Measurements from ENCODE around the gene HOXC10. TPM values are rescaled to one million over a fixed set of nuclear protein-coding genes. Genes with fewer than 3 reads are reported as not detected.

Gene HOXC10
- total and polyA plus RNA-seq, 2 of the 8 experiments (the other 6 are each of a cell fraction or from before 2014, with no cell fraction given), result not detected

- TF ChIP-seq CHD7 (IDR thresholded peaks at IDR 0.05; ENCODE audit: insufficient replicate concordance, low read length) (no peak), ATF3 (IDR thresholded peaks at IDR 0.05; ENCODE audit: insufficient read depth, low read depth, low read length) (no peak)
These were observed 54.0 kb downstream of the HOXC10 start (continued) for GRCh38 chr12:54038871-54039414.
